Neuronal stem cell (in vitro differentiated cells): ENCODE data around the gene CIART.

Experiments used
- DNase-seq: peaks from one replicate; pipeline ENCODE4 v3.0.0-alpha.2; 2013; ENCODE audit warnings: low spot score
- H2AFZ ChIP-seq: one replicate; pipeline ENCODE4 v1.6.1; 2013; ENCODE audit warnings: mild to moderate bottlenecking, low read length, inconsistent platforms
- H2AK5ac ChIP-seq: 2 replicates; pipeline ENCODE4 v1.6.1; 2013; ENCODE audit warnings: low read depth, mild to moderate bottlenecking, inconsistent platforms, low read length, moderate library complexity, mixed read lengths
- H2BK120ac ChIP-seq: 2 replicates; pipeline ENCODE4 v1.6.1; 2013; ENCODE audit warnings: low read depth, mild to moderate bottlenecking, inconsistent platforms, low read length, moderate library complexity, mixed read lengths
- H2BK12ac ChIP-seq: one replicate; pipeline ENCODE4 v1.6.1; 2013; ENCODE audit warnings: low read length, inconsistent platforms
- H2BK15ac ChIP-seq: 2 replicates; pipeline ENCODE4 v1.6.1; 2013; ENCODE audit warnings: mild to moderate bottlenecking, low read length, inconsistent platforms, mixed read lengths
- H2BK5ac ChIP-seq: one replicate; pipeline ENCODE4 v1.6.1; 2013; ENCODE audit warnings: inconsistent platforms, mild to moderate bottlenecking, low read length, moderate library complexity
- H3K14ac ChIP-seq: one replicate; pipeline ENCODE4 v1.6.1; 2013; ENCODE audit warnings: low read length, inconsistent platforms
- H3K18ac ChIP-seq: 2 replicates; pipeline ENCODE4 v1.6.1; 2013; ENCODE audit warnings: low read length, inconsistent platforms
- H3K23ac ChIP-seq: 2 replicates; pipeline ENCODE4 v1.6.1; 2013; ENCODE audit warnings: low read depth, mild to moderate bottlenecking, mixed read lengths, low read length, inconsistent platforms; ENCODE audit not compliant: poor library complexity
- H3K27ac ChIP-seq: replicated peaks from 3 replicates; pipeline ENCODE4 v1.5.1; 2013; ENCODE audit warnings: low read length, inconsistent platforms
- H3K27me3 ChIP-seq, 3 experiments: 2 replicates each; pipeline ENCODE4 v1.6.1; 2013; ENCODE audit warnings: low read length in 3 of 3, mild to moderate bottlenecking in 2 of 3, inconsistent platforms in 1 of 3, low read depth in 1 of 3, mixed read lengths in 1 of 3, moderate library complexity in 1 of 3; ENCODE audit not compliant: control insufficient read depth in 3 of 3, insufficient read depth in 3 of 3
- H3K36me3 ChIP-seq, 2 donors: replicated peaks in 1 of 2; 2 replicates each; pipeline ENCODE4 v1.6.1; 2013; ENCODE audit warnings: low read length in 2 of 2; ENCODE audit not compliant: control insufficient read depth in 2 of 2, insufficient read depth in 2 of 2
- H3K4ac ChIP-seq: 2 replicates; pipeline ENCODE4 v1.6.1; 2013; ENCODE audit warnings: inconsistent platforms, mild to moderate bottlenecking, low read length, moderate library complexity
- H3K4me1 ChIP-seq, 2 donors: 1 replicate in 1 of 2; 2 replicates in 1 of 2; pipeline ENCODE4 v1.6.1; 2013; ENCODE audit warnings: low read length in 2 of 2, low read depth in 1 of 2; ENCODE audit not compliant: control insufficient read depth in 2 of 2, insufficient read depth in 1 of 2
- H3K4me2 ChIP-seq: one replicate; pipeline ENCODE4 v1.6.1; 2013; ENCODE audit warnings: mild to moderate bottlenecking, low read length, inconsistent platforms; ENCODE audit not compliant: insufficient read depth, poor library complexity, severe bottlenecking
- H3K4me3 ChIP-seq, 2 donors: 2 replicates each; pipeline ENCODE4 v1.5.1; 2013; ENCODE audit warnings: low read length in 2 of 2, mild to moderate bottlenecking in 2 of 2, inconsistent platforms in 1 of 2, moderate library complexity in 1 of 2
- H3K79me1 ChIP-seq: one replicate; pipeline ENCODE4 v1.6.1; 2013; ENCODE audit warnings: low read depth, mild to moderate bottlenecking, inconsistent platforms, low read length, moderate library complexity
- H3K9ac ChIP-seq: one replicate; pipeline ENCODE4 v1.6.1; 2013; ENCODE audit warnings: mild to moderate bottlenecking, low read depth, low read length, inconsistent platforms; ENCODE audit not compliant: poor library complexity
- H3K9me3 ChIP-seq, 2 donors: replicated peaks in 1 of 2; 2 replicates each; pipeline versions ENCODE3 to v1.6.1; 2013; ENCODE audit warnings: low read length in 2 of 2, mild to moderate bottlenecking in 2 of 2, inconsistent platforms in 1 of 2, low read depth in 1 of 2, mixed read lengths in 1 of 2, moderate library complexity in 1 of 2; ENCODE audit not compliant: control insufficient read depth in 2 of 2, insufficient read depth in 1 of 2
- H4K8ac ChIP-seq: one replicate; pipeline ENCODE4 v1.6.1; 2013; ENCODE audit warnings: low read depth, mild to moderate bottlenecking, inconsistent platforms, low read length, moderate library complexity
- H4K91ac ChIP-seq: one replicate; pipeline ENCODE4 v1.6.1; 2013; ENCODE audit warnings: low read length, low read depth, mild to moderate bottlenecking, inconsistent platforms; ENCODE audit not compliant: poor library complexity
- WGBS, 2 donors: extraction: QIAGEN DNeasy Blood & Tissue Kit; methylation state at CpG; one replicate each; pipeline ENCODE4 v1.1.7; 2013; ENCODE audit warnings: missing lambda C conversion rate in 2 of 2, mixed read lengths in 1 of 2; ENCODE audit not compliant: insufficient read length in 2 of 2, insufficient replicate concordance in 1 of 2; ENCODE audit errors: extremely low coverage in 2 of 2; 5-methylcytosine and 5-hydroxymethylcytosine counted together

CIART gene

DNA sequence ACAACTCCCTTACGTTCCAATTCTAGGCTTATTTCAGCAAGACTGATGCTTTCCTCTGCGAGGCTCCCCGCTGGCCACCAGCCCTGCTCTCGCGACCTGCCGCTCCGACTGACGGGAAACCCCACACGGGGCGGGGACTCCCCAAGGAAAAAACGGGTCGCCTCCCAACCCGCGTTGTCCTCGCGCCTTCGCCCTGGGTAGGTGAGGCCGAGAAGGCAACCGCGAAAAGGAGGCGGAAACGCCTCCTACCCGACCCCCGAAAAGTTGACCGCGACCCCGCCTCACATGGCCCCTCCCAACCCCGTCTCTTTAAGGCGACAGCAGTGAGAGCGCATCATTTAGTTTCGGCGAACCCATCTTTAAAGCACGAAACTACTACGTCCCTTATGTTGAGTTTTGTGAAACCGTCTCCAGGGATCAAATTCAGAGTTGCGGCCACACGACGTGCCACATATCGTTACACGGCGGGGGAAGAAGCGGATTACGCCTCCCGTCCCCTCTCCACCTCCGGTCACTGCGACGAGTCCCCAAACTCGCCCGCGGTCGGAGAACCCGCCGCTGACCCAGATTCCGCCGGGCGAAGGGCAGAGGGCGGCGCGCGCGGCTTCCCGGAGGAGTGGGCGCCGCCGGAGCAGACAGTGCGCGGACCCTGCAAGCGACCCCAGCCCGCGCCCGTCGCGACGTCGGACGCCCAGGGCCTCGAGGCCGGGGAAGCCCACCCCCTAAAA is 47.6 kb upstream of the CIART start:
- H3K4me3 ChIP-seq: peak overlapping the region; percentile 75 to 99
- peak overlapping the region; percentile 96 for H3K18ac ChIP-seq
- peak overlapping the region; percentile 85 for H3K27ac ChIP-seq
- H4K91ac ChIP-seq: no peak overlapping the region
- no CpG with 5 or more reads among the region's 78 CpGs for WGBS, 2 donors
- H2BK15ac ChIP-seq: no peak overlapping the region
- no peaks in the 10 kb centered on the region for H3K27me3 ChIP-seq
- H2AK5ac ChIP-seq: peak overlapping the region; percentile 85
- peaks cover 4 to 26% of the 10 kb centered on the region in 2 donors for H3K36me3 ChIP-seq
- peak overlapping the region; percentile 67 for H3K23ac ChIP-seq
- peak overlapping the region; percentile 73 for H3K4me2 ChIP-seq
- H3K14ac ChIP-seq: peak overlapping the region; percentile 10
- peak overlapping the region; percentile 93 for H3K9ac ChIP-seq
- no peak overlapping the region for H2BK120ac ChIP-seq
- peak overlapping the region; percentile 94 for H2BK5ac ChIP-seq
- peak overlapping the region; percentile 66 for H2AFZ ChIP-seq
- H3K4me1 ChIP-seq: peaks cover 1 to 7% of the 10 kb centered on the region in 2 donors
- H2BK12ac ChIP-seq: no peak overlapping the region
- peak overlapping the region; percentile 1 for H3K4ac ChIP-seq
- H4K8ac ChIP-seq: peak overlapping the region; percentile 86
- H3K9me3 ChIP-seq: no peaks in the 10 kb centered on the region
- peak; percentile 65 for DNase-seq
- H3K79me1 ChIP-seq: peaks cover 4% of the 10 kb centered on the region

DNA sequence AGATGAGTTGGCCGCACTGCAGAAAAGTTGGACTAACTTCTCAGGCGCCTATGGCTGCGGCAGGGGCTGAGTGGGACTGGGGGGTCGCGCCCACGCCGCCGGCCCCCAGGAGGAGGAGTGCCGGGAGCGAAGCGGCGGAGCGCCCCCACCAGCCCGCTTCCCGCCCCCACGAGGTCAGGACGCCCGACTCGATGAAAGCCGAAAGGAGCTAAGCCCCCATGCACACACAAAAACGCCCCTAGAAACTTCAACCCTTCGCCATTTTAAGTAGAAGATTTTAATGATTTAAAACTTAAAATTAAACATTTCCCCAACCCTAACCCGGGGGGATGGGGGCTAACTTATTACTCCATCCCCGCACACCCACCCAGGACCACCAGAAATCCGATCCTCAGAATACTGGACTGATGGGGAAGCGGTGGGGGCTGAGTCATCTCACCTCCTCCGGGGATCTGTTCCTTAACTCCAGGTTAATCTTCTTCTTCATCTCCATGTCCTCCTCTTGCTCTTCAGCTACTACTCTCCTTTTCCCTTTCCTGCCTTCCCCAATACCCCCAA is 47.0 kb upstream of the CIART start:
- H3K14ac ChIP-seq: peak overlapping the region; percentile 10
- no peak overlapping the region for H4K91ac ChIP-seq
- no CpG with 5 or more reads among the region's 27 CpGs for WGBS, 2 donors
- peaks cover 4 to 19% of the 10 kb centered on the region in 2 donors for H3K36me3 ChIP-seq
- H3K4ac ChIP-seq: peak overlapping the region; percentile 1
- DNase-seq: no peak
- no peak overlapping the region for H2BK15ac ChIP-seq
- H3K9ac ChIP-seq: peak overlapping the region; percentile 93
- no peak overlapping the region for H2BK120ac ChIP-seq
- H3K23ac ChIP-seq: peak overlapping the region; percentile 67
- no peaks in the 10 kb centered on the region for H3K27me3 ChIP-seq
- no peaks in the 10 kb centered on the region for H3K9me3 ChIP-seq
- peak overlapping the region; percentile 86 for H4K8ac ChIP-seq
- peak overlapping the region; percentile 66 for H2AFZ ChIP-seq
- peak overlapping the region; percentile 96 for H3K18ac ChIP-seq
- H3K4me2 ChIP-seq: peak overlapping the region; percentile 73
- peaks cover 4% of the 10 kb centered on the region for H3K79me1 ChIP-seq
- peaks cover 1 to 7% of the 10 kb centered on the region in 2 donors for H3K4me1 ChIP-seq
- H3K27ac ChIP-seq: peak overlapping the region; percentile 85
- H2BK12ac ChIP-seq: no peak overlapping the region
- peak overlapping the region; percentile 85 for H2AK5ac ChIP-seq
- peak overlapping the region; percentile 94 for H2BK5ac ChIP-seq
- peak overlapping the region; percentile 75 to 99 for H3K4me3 ChIP-seq

DNA sequence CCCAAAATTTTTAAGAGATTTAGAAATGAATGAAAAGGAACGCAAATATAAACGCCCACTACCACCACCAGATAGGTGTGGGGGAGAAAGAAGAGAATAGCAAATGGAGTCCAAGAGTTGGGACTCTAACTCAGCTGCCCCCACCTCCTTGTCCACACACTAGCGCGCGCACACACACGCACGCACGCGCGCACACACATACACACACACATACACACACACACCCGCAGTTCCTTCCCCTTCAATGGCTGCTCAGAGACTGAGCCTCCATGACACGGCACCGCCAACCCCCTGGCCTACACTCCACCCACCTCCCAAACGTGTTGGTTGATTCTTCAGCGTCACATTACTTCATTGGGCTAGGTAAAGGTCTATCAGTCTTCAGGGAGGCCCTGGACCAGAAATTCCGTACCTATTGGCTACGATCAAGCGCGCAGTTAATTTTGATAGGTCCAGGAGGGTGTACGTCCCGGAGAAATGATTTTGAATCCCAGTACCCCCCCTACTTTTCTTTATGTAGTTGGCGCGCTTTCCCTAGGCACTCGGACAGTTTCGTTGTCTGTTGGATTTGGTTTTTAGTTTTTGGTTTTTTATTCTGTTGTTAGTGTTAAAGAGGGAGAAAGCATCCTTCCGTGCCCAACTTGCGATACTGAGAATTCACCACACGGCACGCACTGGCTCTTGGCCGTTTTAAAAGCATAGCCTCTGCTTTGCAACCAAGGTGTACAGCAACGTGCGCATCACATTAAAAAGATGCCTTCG is 46.3 kb upstream of the CIART start, which contains the start of gene ANP32E:
ANP32E (minus strand) TSS at position 261 of the 762 bp plus-strand sequence. CDS start 326 bp downstream, outside the sequence.
- Histone ChIP-seq H3K79me1 (peaks cover 4% of the 10 kb centered on the region), H3K4me3 (peak within 1 kb of the TSS; percentile 75 to 99), H2AK5ac (peak within 1 kb of the TSS; percentile 85), H2AFZ (peak within 1 kb of the TSS; percentile 74), H3K27me3 (no peaks in the 10 kb centered on the region), H4K91ac (no peak within 1 kb of the TSS), H3K23ac (peak within 1 kb of the TSS; percentile 76), H3K4me2 (peak within 1 kb of the TSS; percentile 73), H3K9me3 (no peaks in the 10 kb centered on the region), H3K14ac (peak within 1 kb of the TSS; percentile 10), H2BK12ac (no peak within 1 kb of the TSS), H2BK120ac (no peak within 1 kb of the TSS), H3K9ac (peak within 1 kb of the TSS; percentile 93), H2BK5ac (peak within 1 kb of the TSS; percentile 94), H2BK15ac (no peak within 1 kb of the TSS), H4K8ac (peak within 1 kb of the TSS; percentile 86), H3K27ac (peak within 1 kb of the TSS; percentile 90), H3K4ac (peak within 1 kb of the TSS; percentile 1), H3K4me1 (peaks cover 1 to 7% of the 10 kb centered on the region in 2 donors), H3K18ac (peak within 1 kb of the TSS; percentile 96), H3K36me3 (peaks cover 4 to 13% of the 10 kb centered on the region in 2 donors)
- WGBS, 2 donors: no CpG with 5 or more reads among the region's 33 CpGs
- peak; percentile 99 for DNase-seq
